ENCODE data around the gene APLNR. TPM values are rescaled to one million over a fixed set of nuclear protein-coding genes. Genes with fewer than 3 reads are reported as not detected.

The APLNR gene
- total and polyA plus RNA-seq, 2 of the 4 experiments (the other 2 are of a cell fraction), result not detected

DNA sequence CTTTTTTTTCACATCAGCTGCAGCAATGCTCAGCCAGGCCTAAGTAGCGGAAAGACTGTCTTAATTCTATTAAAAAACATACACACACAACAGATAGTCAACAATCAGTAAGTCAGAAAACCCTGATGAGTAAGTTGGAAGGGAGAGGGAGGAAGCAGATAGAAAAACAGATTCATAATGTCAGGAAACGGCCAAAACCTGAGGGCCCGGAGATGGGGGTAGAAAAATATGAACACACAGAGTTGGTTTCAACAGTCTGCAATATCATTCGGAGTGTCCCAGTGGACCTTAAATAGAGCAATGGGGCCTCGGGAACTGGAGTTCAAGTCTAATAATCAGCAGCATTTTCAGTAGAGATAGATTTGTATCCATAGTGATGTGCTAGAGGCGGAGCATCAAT lies 40.5 kb downstream of the APLNR start:
- ATAC-seq (ENCODE audit: low read depth) (no peak), DNase-seq (no peak)
- BruUV-seq (replicated peaks), result no TSS peak
- no peak overlapping the region for H2BK20ac ChIP-seq (ENCODE audit: low read depth, low read length)
- H4K8ac ChIP-seq (ENCODE audit: low read depth in 2 of 2, low read length in 2 of 2), result no peak overlapping the region
- no peaks in the 10 kb centered on the region for H4K20me1 ChIP-seq (ENCODE audit: insufficient read depth, low read length)
- H3K18ac ChIP-seq (ENCODE audit: low read depth, low read length), result no peak overlapping the region
- H3K14ac ChIP-seq (replicated peaks; ENCODE audit: low read depth, low read length), result no peak overlapping the region
- no peak overlapping the region for H3K9ac ChIP-seq (ENCODE audit: low read depth, low read length)
- no peaks in the 10 kb centered on the region; the same call in 1 of the 2 replicates for H3K9me1 ChIP-seq (ENCODE audit: insufficient read depth, low read length)
- no peak overlapping the region for H3K4me3 ChIP-seq (ENCODE audit: insufficient read depth, low read depth, low read length)
- TF ChIP-seq MXI1 (IDR thresholded peaks at IDR 0.05; ENCODE audit: borderline replicate concordance, low read depth, low read length), result no peak
- TF ChIP-seq POLR2A (IDR thresholded peaks at IDR 0.05; ENCODE audit: low read depth, low read length), result no peak
- TF ChIP-seq ELK1 (IDR thresholded peaks at IDR 0.05; ENCODE audit: borderline replicate concordance, low read depth, low read length), result no peak
- TF ChIP-seq RFX5 (IDR thresholded peaks at IDR 0.05; ENCODE audit: low read depth, low read length), result no peak
- ChIA-PET POLR2A (ENCODE audit: unreplicated experiment) (no interaction called here), CTCF (interaction anchor here (0.9 kb wide), 1 partner anchor 17 kb away, joined by 3 read pairs; no protein-coding TSS in a partner anchor)
- no peak overlapping the region for H2AK9ac ChIP-seq (replicated peaks; ENCODE audit: low read depth, low read length, poor library complexity)
- no peaks in the 10 kb centered on the region for H3K9me3 ChIP-seq (ENCODE audit: control insufficient read depth, insufficient read depth, low read length)
- no peaks in the 10 kb centered on the region for H3K79me1 ChIP-seq (ENCODE audit: low read depth in 1 of 2, low read length in 2 of 2)
- no peaks in the 10 kb centered on the region for H3K4me1 ChIP-seq (ENCODE audit: control insufficient read depth, insufficient read depth, low read length)
- in situ Hi-C loops (cut with MboI; ENCODE audit: low sequenced_read_pairs) (no loop called here), dilution Hi-C loops (cut with HindIII; ENCODE audit: low sequenced_read_pairs, unreplicated experiment) (no loop called here), intact Hi-C loops (cut with micrococcal nuclease) (no loop called here)
- no peak overlapping the region for H3K23ac ChIP-seq (ENCODE audit: low read depth, low read length)
- no peak overlapping the region for H4K5ac ChIP-seq (ENCODE audit: low read depth, low read length)
- no peak overlapping the region for H4K91ac ChIP-seq (ENCODE audit: insufficient read depth, low read depth, low read length)
- no peak overlapping the region for H2BK5ac ChIP-seq (ENCODE audit: low read depth, low read length, poor library complexity, severe bottlenecking)
- no peak overlapping the region for H2AK5ac ChIP-seq (ENCODE audit: low read depth, low read length)
- H2AFZ ChIP-seq (replicated peaks; ENCODE audit: low read length, poor library complexity), result no peak overlapping the region
- 82% methylated on average over 3 of the region's 6 CpGs; no CpG with 5 or more reads in 1 of the 2 experiments for WGBS, 2 experiments (ENCODE audit: extremely low coverage in 2 of 2, insufficient read length in 1 of 2)
- H3K36me3 ChIP-seq (ENCODE audit: control insufficient read depth, insufficient read depth, low read length), result no peaks in the 10 kb centered on the region
- H3K27me3 ChIP-seq (ENCODE audit: control insufficient read depth, insufficient read depth, low read length), result peaks cover 10% of the 10 kb centered on the region
- no peak overlapping the region for H3K4ac ChIP-seq (ENCODE audit: low read depth, low read length)
- no peak overlapping the region for H3K4me2 ChIP-seq (ENCODE audit: low read depth, low read length)
- H2BK120ac ChIP-seq (ENCODE audit: low read depth, low read length), result no peak overlapping the region
- no peak overlapping the region for H3K56ac ChIP-seq (ENCODE audit: extremely low read depth, insufficient read depth, low read length)
- H2BK15ac ChIP-seq (ENCODE audit: low read depth, low read length), result no peak overlapping the region
- H3K27ac ChIP-seq (ENCODE audit: insufficient read depth, low read length), result no peak overlapping the region

Measured in IMR-90 (cell line).